Inflammatory macrophage (primary cell): Measurements from ENCODE around the gene CALD1.
"Not testable (repeated sequence)": the region's sequence is repeated elsewhere in the genome, so short reads cannot be mapped to it uniquely, and the experiment has no call there.

ENCODE experiments used
- DNase-seq, 2 donors: peaks; one replicate each; pipeline ENCODE4 v3.0.0-alpha.2; 2020 to 2022

CALD1 gene

GRCh38 chr7:134962270-134962780 lies 182.9 kb downstream of the CALD1 start:
- DNase-seq, result no peak

GRCh38 chr7:134963036-134963435 lies 183.6 kb downstream of the CALD1 start:
- DNase-seq, result no peak

- no peak for DNase-seq
Measured at GRCh38 chr7:134966691-134967090, 187.3 kb downstream of the CALD1 start.

GRCh38 chr7:134968110-134968509 lies 188.7 kb downstream of the CALD1 start:
- DNase-seq, result no peak

GRCh38 chr7:134981645-134982044 lies 202.2 kb downstream of the CALD1 start:
- not testable (repeated sequence) for DNase-seq

GRCh38 chr7:134985894-134986362 lies 206.5 kb downstream of the CALD1 start:
- DNase-seq, result no peak

- DNase-seq, result peak; percentile 91 to 94
Measured at GRCh38 chr7:134986363-134987251, 207.2 kb downstream of the CALD1 start, which contains the start of gene AGBL3. AGBL3 (plus strand) TSS chr7:134986508; CDS start chr7:134987934, 1,426 bp downstream.

GRCh38 chr7:134988161-134988560 lies 208.7 kb downstream of the CALD1 start:
- DNase-seq, result no peak

GRCh38 chr7:134991469-134992339 lies 212.3 kb downstream of the CALD1 start:
- no peak for DNase-seq

GRCh38 chr7:134992626-134993179 lies 213.3 kb downstream of the CALD1 start:
- DNase-seq, result no peak

GRCh38 chr7:134993877-134994456 lies 214.5 kb downstream of the CALD1 start:
- no peak for DNase-seq

GRCh38 chr7:134995239-134996096 lies 216.0 kb downstream of the CALD1 start:
- DNase-seq, result no peak

- DNase-seq, result no peak
Measured at GRCh38 chr7:134996097-134996550, 216.7 kb downstream of the CALD1 start.

GRCh38 chr7:134997214-134997885 lies 217.9 kb downstream of the CALD1 start:
- no peak for DNase-seq

GRCh38 chr7:134999136-134999535 lies 219.7 kb downstream of the CALD1 start:
- DNase-seq, result no peak

- DNase-seq, result no peak
Measured at GRCh38 chr7:135001390-135002165, 222.1 kb downstream of the CALD1 start.

GRCh38 chr7:135012229-135012628 lies 232.8 kb downstream of the CALD1 start:
- DNase-seq, result no peak
